K562 (cell line): ENCODE measurements around the gene MYO1A. TPM values are rescaled to one million over a fixed set of nuclear protein-coding genes. Genes with fewer than 3 reads are reported as not detected.

ENCODE experiments used
- GABPB1 ChIP-seq: sonication (generic); formaldehyde crosslinking; IDR thresholded peaks from 2 replicates; pipeline ENCODE4 v1.8.0; 2022; ENCODE audit warnings: mild to moderate bottlenecking, missing genetic modification reagents
- ILK ChIP-seq: fragments of 450-650 bp; IDR thresholded peaks from 2 replicates; pipeline ENCODE4 v1.6.1; 2016; ENCODE audit warnings: missing genetic modification characterization, low read depth, mild to moderate bottlenecking, missing compliant biosample characterization, moderate library complexity, borderline replicate concordance
- KDM1A ChIP-seq, 2 experiments: fragments of 450-650 bp; IDR thresholded peaks; 2 replicates each; pipeline ENCODE4 v1.6.1; 2016; ENCODE audit warnings: mild to moderate bottlenecking in 2 of 2
- KDM2B ChIP-seq: fragments of 250-450 bp; sonication (Bioruptor Pico); IDR thresholded peaks from 2 replicates; pipeline ENCODE4 v1.8.0; 2021; ENCODE audit warnings: mild to moderate bottlenecking, moderate library complexity
- KLF16 ChIP-seq: IDR thresholded peaks from 2 replicates; pipeline ENCODE4 v1.6.1; 2016; ENCODE audit warnings: antibody characterized with exemption
- L3MBTL2 ChIP-seq: fragments of 450-650 bp; IDR thresholded peaks from 2 replicates; pipeline ENCODE4 v1.6.1; 2016; ENCODE audit warnings: mild to moderate bottlenecking, moderate library complexity
- MCM3 ChIP-seq: fragments of 450-650 bp; IDR thresholded peaks from 2 replicates; pipeline ENCODE4 v1.6.1; 2016
- NCOA4 ChIP-seq: fragments of 450-650 bp; IDR thresholded peaks from 2 replicates; pipeline ENCODE4 v1.6.1; 2018; ENCODE audit warnings: mild to moderate bottlenecking; ENCODE audit not compliant: partially characterized antibody
- NFIX ChIP-seq: fragments of 250-450 bp; sonication (Bioruptor Pico); IDR thresholded peaks from 2 replicates; pipeline ENCODE4 v1.4.0; 2020; ENCODE audit warnings: low read depth, mild to moderate bottlenecking, moderate library complexity
- NR4A1 ChIP-seq, 2 experiments: fragments of 250-450 bp in 1 of 2; fragments of 450-650 bp in 1 of 2; sonication (Bioruptor Pico) in 1 of 2; IDR thresholded peaks; 2 replicates each; pipeline versions ENCODE4 v1.4.0 to v1.6.1; 2016 to 2020; ENCODE audit warnings: mild to moderate bottlenecking in 2 of 2, missing compliant biosample characterization in 1 of 2, missing genetic modification characterization in 1 of 2, moderate library complexity in 1 of 2
- NRF1 ChIP-seq, 2 experiments: fragments of 450-650 bp; IDR thresholded peaks in 1 of 2; conservative IDR thresholded peaks in 1 of 2; 2 replicates each; pipeline ENCODE4 v1.6.1; 2014; ENCODE audit warnings: mild to moderate bottlenecking in 2 of 2
- NUFIP1 ChIP-seq: fragments of 450-650 bp; IDR thresholded peaks from 2 replicates; pipeline ENCODE4 v1.6.1; 2018; ENCODE audit not compliant: partially characterized antibody
- SMARCC2 ChIP-seq: fragments of 450-650 bp; IDR thresholded peaks from 2 replicates; pipeline ENCODE4 v1.6.1; 2017; ENCODE audit warnings: antibody characterized with exemption, moderate library complexity, mild to moderate bottlenecking, low read depth
- STAT5B ChIP-seq: fragments of 250-450 bp; sonication (Bioruptor Pico); IDR thresholded peaks from 2 replicates; pipeline ENCODE4 v1.8.0; 2021; ENCODE audit warnings: mild to moderate bottlenecking, inconsistent platforms
- TCF7L2 ChIP-seq: fragments of 150-350 bp; IDR thresholded peaks from 2 replicates; pipeline ENCODE4 v1.6.1; 2016; ENCODE audit warnings: low read depth, mild to moderate bottlenecking, low read length, moderate library complexity
- ZBTB1 ChIP-seq: sonication (generic); formaldehyde crosslinking; IDR thresholded peaks from 2 replicates; pipeline ENCODE4 v1.8.1; 2023; ENCODE audit warnings: missing genetic modification reagents, low read depth, mild to moderate bottlenecking, borderline replicate concordance
- ZBTB7A ChIP-seq: IDR thresholded peaks from 2 replicates; pipeline ENCODE4 v1.6.1; 2011; ENCODE audit warnings: low read depth, mild to moderate bottlenecking, low read length, moderate library complexity, borderline replicate concordance; ENCODE audit not compliant: control insufficient read depth
- ZNF12 ChIP-seq: sonication (generic); formaldehyde crosslinking; IDR thresholded peaks from 2 replicates; pipeline ENCODE4 v1.4.0; 2020; ENCODE audit warnings: mild to moderate bottlenecking, missing genetic modification reagents
- ZNF165 ChIP-seq: fragments of 250-450 bp; sonication (Bioruptor Pico); IDR thresholded peaks from 2 replicates; pipeline ENCODE4 v1.4.0; 2020; ENCODE audit warnings: borderline replicate concordance
- ZNF24 ChIP-seq: fragments of 450-650 bp; IDR thresholded peaks from 2 replicates; pipeline ENCODE4 v1.6.1; 2016
- ZNF3 ChIP-seq: fragments of 250-450 bp; sonication (Bioruptor Pico); IDR thresholded peaks from 2 replicates; pipeline ENCODE4 v1.5.0; 2021; ENCODE audit warnings: mild to moderate bottlenecking, moderate library complexity
- ZNF668 ChIP-seq: fragments of 250-450 bp; sonication (Bioruptor Pico); IDR thresholded peaks from 2 replicates; pipeline ENCODE4 v1.8.0; 2022; ENCODE audit warnings: mild to moderate bottlenecking, inconsistent platforms
- polyA plus RNA-seq, 8 experiments: library from polyadenylated mRNA; depleted of rRNA in 4 of 8; stranded (reverse) in 5 of 8; unstranded in 3 of 8; fragments of >200 nt; fragmentation: Nextera tagmentation in 2 of 8; fragmentation: Illumina TruSeq in 1 of 8; extraction: Ambion mirVana in 2 of 8; extraction: Trizol in 1 of 8; gene quantifications; 2 replicates each; pipeline versions ENCODE4 v1.2.1 to v1.2.3, GENCODE V29; 2011 to 2014; ENCODE audit warnings: inconsistent platforms in 1 of 8, missing spikeins in 1 of 8
- total RNA-seq, 7 experiments: library from RNA; depleted of rRNA in 6 of 7; stranded (reverse); fragments of >200 nt in 6 of 7; fragmentation: Illumina TruSeq in 2 of 7; extraction: Trizol in 2 of 7; gene quantifications; 2 replicates each; pipeline versions ENCODE4 v1.2.1 to v1.2.3, GENCODE V29; 2011 to 2021; ENCODE audit warnings: low replicate concordance in 1 of 7
- TF ChIP-seq, protein P1 (sequence below): sonication (generic); formaldehyde crosslinking; IDR thresholded peaks from 2 replicates; pipeline ENCODE4 v1.8.0; 2022; ENCODE audit warnings: mild to moderate bottlenecking, missing genetic modification reagents
- TF ChIP-seq, protein P2 (sequence below): fragments of 200-800 bp; sonication (Bioruptor generic); IDR thresholded peaks from 2 replicates; pipeline ENCODE4 v1.6.1; 2017; ENCODE audit warnings: missing genetic modification characterization, missing compliant biosample characterization

The MYO1A gene
- total and polyA plus RNA-seq, 9 of the 15 experiments (the other 6 are each of a cell fraction or from before 2014, with no cell fraction given): 0.03 to 0.29 (median 0.14) TPM; not detected in 2

DNA sequence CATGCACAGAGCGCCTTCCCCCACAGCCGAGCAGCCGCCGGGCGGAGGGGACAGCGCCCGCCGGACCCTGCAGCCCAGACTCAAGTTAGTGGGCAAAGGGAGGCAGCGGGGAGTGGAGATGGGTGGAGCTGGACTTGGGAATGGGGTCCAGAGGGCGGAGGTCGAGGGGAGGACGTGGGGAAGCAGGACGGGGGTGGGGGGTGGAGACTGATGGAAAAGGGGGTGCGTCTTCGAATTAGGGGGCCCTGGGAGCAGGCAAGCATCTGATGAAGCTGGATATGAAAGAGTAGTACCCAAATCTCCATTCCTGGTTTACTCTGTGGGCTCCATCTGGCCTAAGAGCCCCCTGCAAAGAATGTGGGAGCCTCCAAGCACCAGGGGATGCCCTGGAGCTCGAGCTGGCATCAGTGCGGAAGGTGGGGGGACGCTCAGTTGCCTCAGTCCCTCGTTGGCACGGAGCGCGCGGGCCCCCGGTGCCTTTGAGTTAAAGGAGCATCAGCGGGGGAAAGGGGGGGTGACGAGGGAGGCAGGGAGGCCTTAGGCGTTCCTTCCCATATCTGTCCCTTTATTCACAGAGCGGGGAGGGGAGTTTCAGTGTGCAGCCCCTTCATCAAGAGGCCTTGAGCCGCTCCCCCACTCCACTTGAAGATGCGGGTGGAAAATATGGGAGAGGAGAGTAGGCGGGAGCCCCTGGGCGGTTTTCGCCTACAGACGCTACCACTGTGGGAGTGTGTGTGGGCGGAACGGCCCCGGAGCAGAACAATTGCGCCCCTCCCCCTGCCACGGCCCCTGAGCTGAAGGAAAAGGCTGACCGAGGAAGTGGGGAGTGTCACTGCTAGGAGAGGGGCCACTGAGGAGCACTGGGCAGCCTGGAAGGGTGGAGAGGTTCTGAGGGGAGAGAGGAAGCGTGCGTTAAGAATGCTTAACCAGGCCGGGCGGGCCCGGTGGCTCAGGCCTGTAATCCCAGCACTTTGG lies 39.6 kb upstream of the MYO1A start (continued):
- TF ChIP-seq, protein P1, sequence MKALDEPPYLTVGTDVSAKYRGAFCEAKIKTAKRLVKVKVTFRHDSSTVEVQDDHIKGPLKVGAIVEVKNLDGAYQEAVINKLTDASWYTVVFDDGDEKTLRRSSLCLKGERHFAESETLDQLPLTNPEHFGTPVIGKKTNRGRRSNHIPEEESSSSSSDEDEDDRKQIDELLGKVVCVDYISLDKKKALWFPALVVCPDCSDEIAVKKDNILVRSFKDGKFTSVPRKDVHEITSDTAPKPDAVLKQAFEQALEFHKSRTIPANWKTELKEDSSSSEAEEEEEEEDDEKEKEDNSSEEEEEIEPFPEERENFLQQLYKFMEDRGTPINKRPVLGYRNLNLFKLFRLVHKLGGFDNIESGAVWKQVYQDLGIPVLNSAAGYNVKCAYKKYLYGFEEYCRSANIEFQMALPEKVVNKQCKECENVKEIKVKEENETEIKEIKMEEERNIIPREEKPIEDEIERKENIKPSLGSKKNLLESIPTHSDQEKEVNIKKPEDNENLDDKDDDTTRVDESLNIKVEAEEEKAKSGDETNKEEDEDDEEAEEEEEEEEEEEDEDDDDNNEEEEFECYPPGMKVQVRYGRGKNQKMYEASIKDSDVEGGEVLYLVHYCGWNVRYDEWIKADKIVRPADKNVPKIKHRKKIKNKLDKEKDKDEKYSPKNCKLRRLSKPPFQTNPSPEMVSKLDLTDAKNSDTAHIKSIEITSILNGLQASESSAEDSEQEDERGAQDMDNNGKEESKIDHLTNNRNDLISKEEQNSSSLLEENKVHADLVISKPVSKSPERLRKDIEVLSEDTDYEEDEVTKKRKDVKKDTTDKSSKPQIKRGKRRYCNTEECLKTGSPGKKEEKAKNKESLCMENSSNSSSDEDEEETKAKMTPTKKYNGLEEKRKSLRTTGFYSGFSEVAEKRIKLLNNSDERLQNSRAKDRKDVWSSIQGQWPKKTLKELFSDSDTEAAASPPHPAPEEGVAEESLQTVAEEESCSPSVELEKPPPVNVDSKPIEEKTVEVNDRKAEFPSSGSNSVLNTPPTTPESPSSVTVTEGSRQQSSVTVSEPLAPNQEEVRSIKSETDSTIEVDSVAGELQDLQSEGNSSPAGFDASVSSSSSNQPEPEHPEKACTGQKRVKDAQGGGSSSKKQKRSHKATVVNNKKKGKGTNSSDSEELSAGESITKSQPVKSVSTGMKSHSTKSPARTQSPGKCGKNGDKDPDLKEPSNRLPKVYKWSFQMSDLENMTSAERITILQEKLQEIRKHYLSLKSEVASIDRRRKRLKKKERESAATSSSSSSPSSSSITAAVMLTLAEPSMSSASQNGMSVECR (CRISPR knock-in tag): peak; percentile 59; the same call in 1 of the 2 replicates
- TF ChIP-seq NUFIP1 (no peak), ZNF668 (no peak), NCOA4 (no peak), GABPB1 (CRISPR knock-in tag) (no peak), KDM1A (IDR thresholded peaks at IDR 0.05) (no peak), L3MBTL2 (no peak), NRF1 (conservative IDR thresholded peaks at IDR 0.05 in 1 of 2, IDR thresholded peaks at IDR 0.05 in 1 of 2) (peak; percentile 38 to 50; a peak in 3 of 4 replicates), ILK (tag) (no peak), ZBTB1 (no peak), ZBTB7A (peak; percentile 46; the same call in 1 of the 2 replicates), KLF16 (peak; percentile 35; the same call in 1 of the 2 replicates), ZNF3 (CRISPR knock-in tag) (no peak), NFIX (CRISPR knock-in tag) (no peak), ZNF12 (CRISPR knock-in tag) (no peak), SMARCC2 (no peak), NR4A1 (CRISPR knock-in tag; IDR thresholded peaks at IDR 0.05) (no peak), NR4A1 (tag; IDR thresholded peaks at IDR 0.05) (no peak), MCM3 (no peak), ZNF24 (no peak), STAT5B (CRISPR knock-in tag) (no peak), TCF7L2 (no peak), ZNF165 (CRISPR knock-in tag) (no peak), KDM2B (CRISPR knock-in tag) (no peak)
- TF ChIP-seq, protein P2, sequence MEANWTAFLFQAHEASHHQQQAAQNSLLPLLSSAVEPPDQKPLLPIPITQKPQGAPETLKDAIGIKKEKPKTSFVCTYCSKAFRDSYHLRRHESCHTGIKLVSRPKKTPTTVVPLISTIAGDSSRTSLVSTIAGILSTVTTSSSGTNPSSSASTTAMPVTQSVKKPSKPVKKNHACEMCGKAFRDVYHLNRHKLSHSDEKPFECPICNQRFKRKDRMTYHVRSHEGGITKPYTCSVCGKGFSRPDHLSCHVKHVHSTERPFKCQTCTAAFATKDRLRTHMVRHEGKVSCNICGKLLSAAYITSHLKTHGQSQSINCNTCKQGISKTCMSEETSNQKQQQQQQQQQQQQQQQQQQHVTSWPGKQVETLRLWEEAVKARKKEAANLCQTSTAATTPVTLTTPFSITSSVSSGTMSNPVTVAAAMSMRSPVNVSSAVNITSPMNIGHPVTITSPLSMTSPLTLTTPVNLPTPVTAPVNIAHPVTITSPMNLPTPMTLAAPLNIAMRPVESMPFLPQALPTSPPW (CRISPR knock-in tag): peak; percentile 76
